IMR-90 (cell line): ENCODE data around the gene TNF. TPM values are rescaled to one million over a fixed set of nuclear protein-coding genes. Genes with fewer than 3 reads are reported as not detected.

ENCODE experiments used
- ATAC-seq: fragments of 200-7000 bp; cut with Tn5 transposase; 2 replicates; pipeline ENCODE4 v1.9.1; 2020; ENCODE audit warnings: low read depth, mild to moderate bottlenecking, moderate library complexity
- BruUV-seq: library from RNA; stranded (reverse); fragments of 400-500 nt; replicated peaks from 2 replicates; lab custom pipeline; 2021; lab: Mats Ljungman, UMichigan
- CTCF ChIA-PET: fragments of 300-600 bp; formaldehyde crosslinking; extraction: SDS; loops from one replicate; lab custom pipeline; 2021; ENCODE audit warnings: antibody characterized with exemption; lab: Yijun Ruan, JAX
- POLR2A ChIA-PET: fragments of 300-600 bp; sonication (Branson Sonifier 250); formaldehyde crosslinking; loops from one replicate; lab custom pipeline; 2022; ENCODE audit warnings: antibody characterized with exemption; ENCODE audit not compliant: unreplicated experiment; lab: Charles Lee
- DNase-seq: peaks from one replicate; pipeline ENCODE4 v3.0.0; 2013
- H2AFZ ChIP-seq: replicated peaks from 2 replicates; pipeline ENCODE3; 2013; ENCODE audit warnings: low read length, mild to moderate bottlenecking; ENCODE audit not compliant: poor library complexity
- H2AK5ac ChIP-seq: 2 replicates; pipeline ENCODE4 v1.6.1; 2013; ENCODE audit warnings: low read depth, low read length, inconsistent platforms
- H2AK9ac ChIP-seq: replicated peaks from 2 replicates; pipeline ENCODE3; 2013; ENCODE audit warnings: mild to moderate bottlenecking, low read depth, low read length, moderate library complexity; ENCODE audit not compliant: poor library complexity
- H2BK120ac ChIP-seq: 2 replicates; pipeline ENCODE4 v1.6.1; 2013; ENCODE audit warnings: low read depth, low read length, inconsistent platforms
- H2BK15ac ChIP-seq: 3 replicates; pipeline ENCODE4 v1.6.1; 2013; ENCODE audit warnings: low read depth, low read length, inconsistent platforms
- H2BK20ac ChIP-seq: 2 replicates; pipeline ENCODE4 v1.6.1; 2013; ENCODE audit warnings: low read depth, mild to moderate bottlenecking, inconsistent platforms, low read length, moderate library complexity
- H2BK5ac ChIP-seq: 2 replicates; pipeline ENCODE4 v1.6.1; 2013; ENCODE audit warnings: mild to moderate bottlenecking, low read depth, low read length, inconsistent platforms; ENCODE audit not compliant: poor library complexity, severe bottlenecking
- H3K14ac ChIP-seq: replicated peaks from 2 replicates; pipeline ENCODE4 v1.6.1; 2013; ENCODE audit warnings: low read depth, low read length, inconsistent platforms
- H3K18ac ChIP-seq: 2 replicates; pipeline ENCODE4 v1.6.1; 2013; ENCODE audit warnings: low read depth, low read length, control low read depth
- H3K23ac ChIP-seq: 2 replicates; pipeline ENCODE4 v1.6.1; 2013; ENCODE audit warnings: low read depth, low read length, inconsistent platforms
- H3K27ac ChIP-seq: 2 replicates; pipeline ENCODE4 v1.5.1; 2013; ENCODE audit warnings: mild to moderate bottlenecking, control low read depth, low read length; ENCODE audit not compliant: insufficient read depth
- H3K27me3 ChIP-seq: 2 replicates; pipeline ENCODE4 v1.6.1; 2013; ENCODE audit warnings: low read length; ENCODE audit not compliant: control insufficient read depth, insufficient read depth
- H3K36me3 ChIP-seq: 2 replicates; pipeline ENCODE4 v1.6.1; 2013; ENCODE audit warnings: low read length, mixed read lengths; ENCODE audit not compliant: control insufficient read depth, insufficient read depth
- H3K4ac ChIP-seq: 2 replicates; pipeline ENCODE4 v1.6.1; 2013; ENCODE audit warnings: low read depth, low read length, inconsistent platforms
- H3K4me1 ChIP-seq: 2 replicates; pipeline ENCODE4 v1.6.1; 2013; ENCODE audit warnings: low read length, mixed read lengths; ENCODE audit not compliant: control insufficient read depth, insufficient read depth
- H3K4me2 ChIP-seq: 2 replicates; pipeline ENCODE4 v1.6.1; 2013; ENCODE audit warnings: low read depth, mild to moderate bottlenecking, control low read depth, low read length, moderate library complexity
- H3K4me3 ChIP-seq: 2 replicates; pipeline ENCODE4 v1.5.1; 2013; ENCODE audit warnings: low read depth, mild to moderate bottlenecking, control low read depth, low read length, moderate library complexity; ENCODE audit not compliant: insufficient read depth
- H3K56ac ChIP-seq: 2 replicates; pipeline ENCODE4 v1.6.1; 2013; ENCODE audit warnings: low read length, inconsistent platforms; ENCODE audit not compliant: insufficient read depth; ENCODE audit errors: extremely low read depth
- H3K79me1 ChIP-seq, 2 experiments: 2 replicates each; pipeline ENCODE4 v1.6.1; 2013; ENCODE audit warnings: low read length in 2 of 2, inconsistent platforms in 1 of 2, low read depth in 1 of 2
- H3K9ac ChIP-seq: 2 replicates; pipeline ENCODE4 v1.6.1; 2013; ENCODE audit warnings: low read depth, low read length, control low read depth
- H3K9me1 ChIP-seq: 2 replicates; pipeline ENCODE4 v1.6.1; 2013; ENCODE audit warnings: low read length, inconsistent platforms; ENCODE audit not compliant: insufficient read depth
- H3K9me3 ChIP-seq: 2 replicates; pipeline ENCODE4 v1.6.1; 2013; ENCODE audit warnings: low read length; ENCODE audit not compliant: control insufficient read depth, insufficient read depth
- H4K20me1 ChIP-seq: 2 replicates; pipeline ENCODE4 v1.6.1; 2013; ENCODE audit warnings: low read length, inconsistent platforms; ENCODE audit not compliant: insufficient read depth
- H4K5ac ChIP-seq: 2 replicates; pipeline ENCODE4 v1.6.1; 2013; ENCODE audit warnings: mild to moderate bottlenecking, low read depth, low read length, control low read depth
- H4K8ac ChIP-seq, 2 experiments: 2 replicates each; pipeline ENCODE4 v1.6.1; 2013; ENCODE audit warnings: low read depth in 2 of 2, low read length in 2 of 2, control low read depth in 1 of 2, inconsistent platforms in 1 of 2
- H4K91ac ChIP-seq: 2 replicates; pipeline ENCODE4 v1.6.1; 2013; ENCODE audit warnings: low read depth, low read length, inconsistent platforms; ENCODE audit not compliant: insufficient read depth
- CTCF ChIP-seq: conservative IDR thresholded peaks from 2 replicates; pipeline ENCODE4 v1.5.1; 2012; ENCODE audit warnings: mild to moderate bottlenecking, low read depth, low read length, improper control_type of control experiment
- FOS ChIP-seq: fragments of 150-350 bp; IDR thresholded peaks from 2 replicates; pipeline ENCODE4 v1.6.1; 2016; ENCODE audit warnings: low read depth, low read length
- MAFK ChIP-seq: IDR thresholded peaks from 2 replicates; pipeline ENCODE4 v1.6.1; 2012; ENCODE audit warnings: low read depth, low read length, improper control_type of control experiment
- MXI1 ChIP-seq: IDR thresholded peaks from 2 replicates; pipeline ENCODE4 v1.6.1; 2012; ENCODE audit warnings: low read depth, mild to moderate bottlenecking, low read length, moderate library complexity, borderline replicate concordance
- RAD21 ChIP-seq: IDR thresholded peaks from 2 replicates; pipeline ENCODE4 v1.6.1; 2012; ENCODE audit warnings: low read length, improper control_type of control experiment
- WGBS, 2 experiments: methylation state at CpG; one replicate each; pipeline versions ENCODE4 v1.1.5 to v1.1.7; 2013; ENCODE audit warnings: missing lambda C conversion rate in 2 of 2; ENCODE audit not compliant: insufficient read length in 1 of 2; ENCODE audit errors: extremely low coverage in 2 of 2; 5-methylcytosine and 5-hydroxymethylcytosine counted together
- dilution Hi-C: fragments of 300-500 bp; cut with HindIII; formaldehyde crosslinking; loops from one replicate; pipeline ENCODE4 v1.14.3; 2018; ENCODE audit warnings: low sequenced_read_pairs; ENCODE audit not compliant: unreplicated experiment
- in situ Hi-C: fragments of 300-500 bp; cut with MboI; formaldehyde crosslinking; loops from 3 replicates; pipeline ENCODE4 v1.14.3; 2019; ENCODE audit warnings: low sequenced_read_pairs, inconsistent platforms, mixed read lengths
- intact Hi-C: fragments of 100-400 bp; cut with micrococcal nuclease; formaldehyde crosslinking; loops from 2 replicates; pipeline ENCODE4 v1.10.0; 2022
- polyA plus RNA-seq, 3 experiments: library from polyadenylated mRNA; depleted of rRNA; stranded (reverse); fragments of >200 nt; gene quantifications; 2 replicates each; pipeline ENCODE4 v1.2.3, GENCODE V29; 2012; ENCODE audit warnings: low replicate concordance in 1 of 3
- total RNA-seq: library from RNA; depleted of rRNA; stranded (reverse); fragments of >200 nt; gene quantifications from 2 replicates; pipeline ENCODE4 v1.2.3, GENCODE V29; 2012

The TNF gene
- total and polyA plus RNA-seq, 2 of the 4 experiments (the other 2 are of a cell fraction) = not detected

- no peaks in the 10 kb centered on the region; the same call in 1 of the 2 replicates for H3K9me1 ChIP-seq
- BruUV-seq = no TSS peak
- ChIA-PET CTCF (interaction anchor here (0.6 to 1.1 kb wide), 2 partner anchors 19 to 27 kb away, joined by 3 read pairs; no protein-coding TSS in a partner anchor), POLR2A (no interaction called here)
- H3K14ac ChIP-seq = no peak overlapping the region
- no peak overlapping the region for H3K23ac ChIP-seq
- H3K36me3 ChIP-seq = no peaks in the 10 kb centered on the region
- H4K8ac ChIP-seq = no peak overlapping the region
- no peak overlapping the region for H3K9ac ChIP-seq
- H2AK9ac ChIP-seq = no peak overlapping the region
- no peak overlapping the region for H4K5ac ChIP-seq
- H3K18ac ChIP-seq = no peak overlapping the region
- no peak for DNase-seq
- no peak overlapping the region for H3K27ac ChIP-seq
- H2AK5ac ChIP-seq = no peak overlapping the region
- no peak overlapping the region for H2BK20ac ChIP-seq
- H3K4me2 ChIP-seq = no peak overlapping the region
- H3K9me3 ChIP-seq = no peaks in the 10 kb centered on the region
- H3K79me1 ChIP-seq = no peaks in the 10 kb centered on the region
- no peak overlapping the region for H2BK120ac ChIP-seq
- intact Hi-C loops (no loop called here), dilution Hi-C loops (no loop called here), in situ Hi-C loops (no loop called here)
- no peaks in the 10 kb centered on the region for H4K20me1 ChIP-seq
- H2BK15ac ChIP-seq = no peak overlapping the region
- TF ChIP-seq RAD21 (no peak), CTCF (no peak), FOS (no peak), MXI1 (no peak), MAFK (no peak)
- no peak overlapping the region for H3K56ac ChIP-seq
- H3K4me3 ChIP-seq = no peak overlapping the region
- 83% methylated on average over 1 of the region's 12 CpGs; no CpG with 5 or more reads in 1 of the 2 experiments for WGBS, 2 experiments
- H3K4ac ChIP-seq = no peak overlapping the region
- no peak overlapping the region for H2BK5ac ChIP-seq
- H3K27me3 ChIP-seq = peaks cover 22% of the 10 kb centered on the region
- no peak overlapping the region for H2AFZ ChIP-seq
- ATAC-seq = no peak
- no peak overlapping the region for H4K91ac ChIP-seq
- peaks cover 4% of the 10 kb centered on the region; the same call in 1 of the 2 replicates for H3K4me1 ChIP-seq
Measured at GRCh38 chr6:31578184-31579118, 3.1 kb downstream of the TNF start.
